ENCODE measurements around the gene KRIT1.
"Not testable (repeated sequence)": the region's sequence is repeated elsewhere in the genome, so short reads cannot be mapped to it uniquely, and the experiment has no call there.

The KRIT1 gene

DNA sequence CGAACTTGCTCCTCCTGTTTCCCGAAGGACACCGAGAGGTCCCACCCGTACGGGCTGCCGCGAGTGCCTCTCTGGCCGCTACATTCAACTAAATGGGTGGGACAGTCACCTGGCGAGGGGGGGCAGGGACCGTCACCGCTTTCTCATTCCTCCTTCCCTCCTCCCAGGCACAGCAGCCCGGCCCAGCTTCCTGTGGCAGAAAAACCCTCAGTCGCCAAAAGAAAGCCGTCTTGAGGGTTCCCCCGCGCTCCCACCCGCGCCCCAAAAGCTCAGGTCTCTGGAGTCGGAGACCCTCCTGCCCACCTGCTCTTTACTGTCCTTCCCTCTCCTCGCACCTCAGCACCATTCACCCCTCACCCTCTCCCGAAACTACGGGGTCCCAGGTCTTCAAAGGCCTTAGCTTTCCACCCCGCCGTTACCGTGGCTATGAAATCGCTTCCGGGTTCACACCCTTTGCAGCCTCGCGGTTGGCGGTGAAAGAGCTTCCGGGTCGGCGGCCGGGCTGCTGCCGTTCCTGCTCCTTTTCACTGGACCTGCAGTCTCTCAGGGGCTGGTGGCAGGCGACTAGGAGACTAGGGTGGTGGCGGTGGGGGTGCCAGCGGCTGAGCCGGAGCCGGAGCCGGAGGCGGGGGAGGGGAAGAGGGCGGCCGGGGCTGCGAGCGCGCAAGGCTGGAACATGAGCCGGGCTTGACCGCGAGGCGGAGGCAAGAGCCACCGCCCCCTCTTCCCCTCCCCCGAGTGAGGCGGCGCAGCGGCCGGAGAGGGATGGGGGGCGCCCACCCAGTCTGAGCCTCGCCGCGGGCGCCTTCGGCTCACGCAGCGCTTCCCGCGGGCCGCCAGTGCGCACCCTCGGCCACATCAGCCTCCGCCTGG is at the start of gene KRIT1, which contains the start of gene ANKIB1:
TSS of gene KRIT1 (minus strand) at position 428 of the 873 bp plus-strand sequence. CDS start 3,779 bp downstream, outside the sequence.
TSS of gene ANKIB1 (plus strand) at position 488 of the 873 bp plus-strand sequence. CDS start 49,005 bp downstream, outside the sequence.
- DNase-seq, result peak; percentile 47

DNA sequence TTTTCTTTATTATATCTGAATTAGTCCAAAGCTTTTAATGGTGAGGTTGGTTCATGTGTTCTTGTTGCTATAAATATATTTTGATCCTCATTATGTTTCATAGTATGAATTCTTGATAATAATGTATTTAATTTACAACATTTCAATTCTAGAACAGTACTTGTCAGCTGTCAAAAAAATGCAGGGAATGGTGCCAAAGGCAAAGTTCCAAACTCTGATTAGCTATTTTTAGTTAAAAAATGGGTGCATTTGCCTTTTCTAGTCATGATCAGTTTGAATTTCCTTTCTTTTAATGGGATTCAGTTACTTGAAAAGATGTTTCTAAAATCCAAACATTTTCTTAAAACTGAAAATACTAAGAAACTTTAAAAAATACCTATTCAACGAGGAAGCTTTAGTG is 49.7 kb upstream of the KRIT1 start:
- DNase-seq, result no peak

DNA sequence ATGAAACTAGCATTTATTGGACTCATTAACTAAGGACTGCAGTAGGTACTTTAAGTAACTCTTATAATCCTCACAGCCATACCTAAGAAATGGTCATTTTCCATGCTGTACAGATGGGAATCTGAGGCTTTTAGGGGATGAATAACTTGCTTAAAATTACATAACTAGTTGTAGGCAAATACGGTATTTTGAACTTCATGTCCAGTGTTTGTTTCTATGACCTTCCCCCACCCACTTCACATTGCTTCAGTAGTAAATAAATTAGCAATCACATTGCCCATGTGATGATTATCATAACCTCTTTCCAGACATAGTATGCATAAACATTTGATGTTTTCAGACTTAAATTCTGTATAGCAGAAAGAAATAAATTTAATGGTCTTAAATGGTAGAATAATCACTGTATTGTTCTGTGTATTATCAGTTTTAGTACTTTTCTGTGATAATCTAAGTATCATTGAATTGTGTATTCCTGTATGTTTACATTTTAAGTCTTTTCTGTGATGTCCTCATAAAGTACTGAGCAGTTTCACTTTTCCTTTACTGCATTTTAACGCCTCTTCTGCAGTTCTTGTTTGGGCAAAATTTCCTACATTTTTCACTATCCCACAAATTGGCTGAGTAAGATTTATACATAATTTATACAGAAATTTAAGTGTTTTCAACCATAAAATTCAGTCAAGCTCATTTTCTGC is 48.3 kb upstream of the KRIT1 start:
- no peak for DNase-seq

DNA sequence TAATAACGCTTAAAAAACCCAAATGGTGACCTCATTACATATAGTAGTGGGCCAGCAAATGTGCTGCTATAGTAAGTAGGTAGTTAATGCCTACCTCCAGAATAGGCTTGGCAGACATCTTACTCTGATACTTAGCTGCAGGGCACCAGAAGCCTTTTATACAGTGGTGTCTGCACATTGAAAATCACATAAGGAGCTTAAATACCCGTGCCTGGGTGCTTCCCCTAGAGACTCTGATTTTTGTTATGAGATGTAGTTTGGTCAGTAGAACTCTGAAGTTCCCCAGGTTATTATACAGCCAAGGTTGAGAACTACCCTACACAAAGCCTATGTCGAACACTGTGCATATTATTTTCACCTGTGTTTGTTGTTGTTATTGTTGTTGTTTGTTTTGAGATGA is 47.3 kb upstream of the KRIT1 start:
- DNase-seq, result no peak

DNA sequence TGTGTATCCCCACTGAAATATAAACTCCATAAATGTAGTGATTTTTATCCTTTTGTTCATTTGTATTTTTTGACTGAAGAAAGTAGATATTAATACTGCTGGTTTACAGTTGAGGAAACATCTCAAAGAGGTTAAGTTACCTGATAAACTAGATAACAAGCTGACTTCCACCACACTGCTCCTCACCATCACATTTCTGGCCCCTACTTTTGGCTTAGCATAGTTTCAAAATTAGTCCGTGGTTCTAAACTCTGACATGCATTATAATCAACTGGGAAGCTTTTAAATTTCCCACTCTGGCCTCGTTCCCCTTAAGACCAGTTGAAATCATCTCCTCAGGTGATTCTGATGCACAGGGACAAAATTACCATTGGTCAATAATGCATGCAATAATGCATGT is 43.6 kb upstream of the KRIT1 start:
- DNase-seq, result no peak

DNA sequence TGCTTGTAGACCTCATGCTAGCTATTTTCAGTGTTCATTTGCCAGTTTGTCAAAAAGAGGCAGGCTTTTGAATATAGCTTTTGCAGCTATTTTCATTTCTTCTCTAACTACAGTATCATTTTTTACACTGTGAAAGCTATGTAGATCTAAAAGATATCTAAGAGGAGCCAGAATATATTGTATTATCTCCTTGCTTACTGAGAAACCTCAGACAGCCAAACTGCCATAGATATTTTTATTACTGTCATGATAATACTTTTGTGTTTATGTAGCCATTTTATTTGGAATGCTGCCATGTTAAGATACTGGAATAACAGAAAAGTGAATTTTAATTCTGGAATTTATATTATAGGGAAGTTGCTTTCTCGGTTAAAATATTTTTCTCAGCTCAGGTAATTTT is 37.2 kb upstream of the KRIT1 start:
- no peak for DNase-seq

DNA sequence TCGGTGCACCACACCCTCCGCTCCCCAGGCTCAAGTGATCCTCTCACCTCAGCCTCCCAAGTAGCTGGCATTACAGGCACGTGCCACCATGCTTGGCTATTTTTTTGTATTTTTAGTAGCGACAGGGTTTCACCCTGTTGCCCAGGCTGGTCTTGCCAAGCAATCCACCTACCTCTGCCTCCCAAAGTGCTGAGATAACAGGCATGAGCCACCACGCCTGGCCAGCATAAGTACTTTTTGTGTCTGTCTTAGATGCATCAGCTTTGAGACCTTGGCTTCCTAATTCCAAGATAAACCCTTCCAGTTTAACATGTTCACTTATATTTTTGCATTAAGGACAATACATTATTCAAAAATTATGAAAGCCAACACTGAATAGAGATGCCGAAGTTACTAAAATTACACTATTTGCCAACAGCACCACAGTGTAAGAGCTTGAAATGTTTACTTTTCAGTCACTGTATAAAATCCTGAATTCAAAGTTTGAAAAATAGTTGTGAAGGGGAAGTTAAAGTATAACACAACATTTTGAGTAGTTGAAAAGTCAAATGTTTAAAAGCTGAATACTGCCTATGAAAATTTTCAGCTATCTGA is 36.6 kb upstream of the KRIT1 start:
- no peak for DNase-seq

DNA sequence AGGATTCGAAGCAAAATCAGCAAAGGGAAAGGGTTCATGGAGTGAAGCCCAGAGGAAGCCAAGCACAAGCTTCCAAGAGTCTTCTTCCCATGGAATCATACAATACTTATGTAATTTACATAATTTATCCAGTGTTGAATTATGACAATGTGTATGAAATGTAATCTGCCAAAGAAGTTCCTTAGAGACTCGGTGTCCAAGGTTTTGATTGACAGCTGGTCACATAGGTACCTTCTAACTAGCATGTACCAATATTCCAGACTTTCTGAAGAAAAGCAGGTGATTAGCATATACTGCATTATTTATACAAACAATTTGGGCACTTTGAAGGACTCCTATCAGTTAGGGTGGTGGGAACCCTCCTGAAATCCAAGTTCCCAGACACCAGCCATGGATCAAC is 35.3 kb upstream of the KRIT1 start:
- no peak for DNase-seq

DNA sequence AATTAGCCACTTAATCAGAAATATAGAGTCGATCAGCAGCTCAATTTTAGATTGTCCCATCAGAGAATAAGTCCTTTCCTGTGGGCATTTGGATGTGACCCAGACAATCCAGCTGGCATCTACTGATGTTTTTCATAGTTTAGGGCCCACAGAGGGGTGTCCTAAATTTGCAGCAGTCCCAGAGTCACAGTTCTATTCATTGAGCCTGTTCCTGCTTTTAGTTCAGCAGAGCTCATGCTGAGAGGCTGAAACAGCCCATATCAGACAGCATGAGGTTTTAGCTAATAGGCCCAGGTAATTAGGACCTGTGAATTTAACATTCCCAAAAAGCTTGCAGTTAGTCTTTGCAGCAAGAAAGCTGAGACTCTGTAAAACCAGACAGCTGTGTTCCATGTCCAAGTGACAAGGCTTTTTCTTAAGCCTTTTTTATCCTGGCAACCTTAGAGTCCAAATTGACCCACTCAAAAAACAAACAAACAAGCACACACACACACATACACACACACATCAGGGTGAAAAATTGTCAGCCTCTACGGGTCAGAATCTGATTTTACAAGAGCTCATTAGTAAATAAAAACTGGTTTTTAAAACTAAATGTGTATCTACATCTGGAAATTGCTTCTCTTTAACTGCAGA is 33.8 kb upstream of the KRIT1 start:
- no peak for DNase-seq

DNA sequence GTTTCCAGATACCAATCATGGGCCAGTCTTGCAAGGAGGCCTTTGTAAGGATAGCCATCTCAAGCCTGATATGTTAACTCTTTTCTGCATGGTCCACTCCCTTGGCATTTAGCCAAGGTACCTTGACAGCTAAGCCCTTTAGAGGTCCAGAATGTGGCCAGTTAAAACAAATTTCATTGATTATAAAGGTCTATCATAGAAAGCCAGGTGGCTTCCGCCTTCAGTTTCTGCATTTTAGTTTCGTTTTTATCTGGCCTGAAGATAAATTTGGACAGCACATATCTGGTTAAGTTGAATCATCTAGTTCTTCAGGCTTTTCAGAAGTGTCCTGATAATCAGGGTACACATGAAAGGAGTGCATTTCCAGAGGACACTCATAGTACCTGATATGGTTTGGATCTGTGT is 30.7 kb upstream of the KRIT1 start:
- DNase-seq, result no peak

DNA sequence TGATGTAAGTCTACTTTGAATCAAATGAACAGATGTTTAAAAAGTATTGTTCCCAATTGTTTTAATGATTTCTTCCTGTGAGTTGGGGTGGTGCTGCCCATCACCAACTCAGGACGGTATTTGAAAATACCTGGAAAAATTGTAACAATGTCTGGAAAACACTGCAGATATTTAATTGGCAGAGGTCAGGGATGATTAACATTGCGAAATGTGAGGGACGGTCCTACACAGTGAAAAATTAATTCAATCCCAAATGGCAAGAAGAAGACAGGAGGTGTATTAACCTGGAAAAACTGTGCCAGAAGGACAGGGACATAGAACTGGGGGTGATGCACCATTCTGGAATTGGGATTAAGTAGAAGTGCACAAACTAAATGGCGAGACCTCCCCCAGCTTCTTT is 29.6 kb upstream of the KRIT1 start:
- DNase-seq, result no peak

DNA sequence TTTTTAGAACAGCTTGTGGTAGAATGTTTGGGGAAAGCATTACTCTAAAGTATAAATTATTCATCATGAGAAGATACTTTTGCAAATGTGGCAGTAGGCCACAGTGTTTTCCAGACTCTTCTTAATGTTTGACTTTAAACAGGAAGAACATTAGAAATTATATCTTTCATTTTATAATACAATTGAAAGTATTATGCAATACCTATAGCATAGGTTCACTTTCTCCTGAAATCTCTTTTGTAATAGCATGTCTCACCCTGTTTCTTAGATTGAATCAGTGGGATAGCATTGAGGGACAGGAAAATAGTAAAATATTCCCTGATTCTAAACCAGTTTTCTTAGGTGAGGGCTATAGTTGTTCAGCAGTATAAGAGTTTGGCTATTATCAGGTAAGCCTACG is 23.2 kb upstream of the KRIT1 start:
- DNase-seq, result no peak

DNA sequence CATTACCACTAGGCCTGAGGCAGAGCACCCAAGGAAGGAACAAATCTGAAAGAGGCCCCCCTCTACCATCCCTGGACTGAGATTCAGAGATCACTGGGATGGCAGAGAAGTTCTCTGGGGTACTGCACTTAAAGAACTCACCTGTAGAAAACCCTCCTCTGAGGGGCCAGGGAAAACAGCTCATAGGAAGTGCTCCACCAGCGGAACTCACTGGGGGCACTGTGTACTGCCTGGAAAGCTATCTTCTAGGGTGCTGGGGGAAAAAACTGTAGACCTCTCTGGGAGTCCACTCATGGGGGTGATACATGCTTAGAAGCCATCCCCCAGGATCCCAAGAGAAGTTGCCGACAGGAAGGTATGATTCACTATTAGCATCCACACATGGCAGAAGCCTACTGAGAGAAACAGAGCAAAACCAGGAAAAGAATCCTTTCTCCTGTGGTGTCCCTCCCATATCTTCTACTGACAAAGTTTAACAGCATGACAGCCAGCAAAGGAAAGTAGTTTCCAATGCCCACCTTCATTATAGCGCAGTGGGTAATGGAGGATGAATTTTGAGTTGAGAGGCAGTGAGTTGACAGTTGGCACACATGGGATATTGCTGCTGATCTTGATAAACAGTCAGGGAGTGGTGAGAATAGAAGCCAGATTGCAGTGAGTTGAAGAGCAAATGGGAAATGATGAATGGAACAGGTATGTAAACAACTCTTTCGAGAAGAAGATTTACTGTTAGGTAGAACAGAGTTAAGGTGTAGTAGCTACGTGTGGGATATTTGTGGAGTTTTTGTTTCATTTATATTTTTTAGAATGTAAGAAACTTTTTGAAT is 20.9 kb upstream of the KRIT1 start:
- no peak for DNase-seq

DNA sequence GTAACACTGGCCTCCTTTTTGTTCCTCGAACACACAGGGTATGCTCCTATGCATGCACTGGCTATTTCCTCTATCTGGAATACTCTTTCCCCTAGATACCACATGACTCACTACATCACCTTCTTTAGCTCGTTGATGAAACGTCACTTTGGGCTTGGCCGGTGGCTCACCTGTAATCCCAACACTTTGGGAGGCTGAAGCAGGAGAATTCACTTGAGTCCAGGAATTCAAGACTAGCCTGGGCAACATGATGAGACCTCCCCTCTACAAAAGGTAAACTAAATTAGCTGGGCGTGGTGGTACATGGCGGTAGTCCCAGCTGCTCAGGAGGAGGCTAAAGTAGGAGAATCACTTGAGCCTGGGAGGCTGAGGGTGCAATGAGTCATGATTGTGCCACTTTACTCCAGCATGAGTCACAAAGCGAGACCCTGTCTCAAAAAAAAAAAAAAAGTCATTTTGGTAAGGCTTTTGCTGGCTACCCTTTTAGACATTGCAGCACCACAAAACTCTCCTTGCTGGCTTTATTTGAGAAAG is 14.6 kb upstream of the KRIT1 start:
- no peak for DNase-seq

DNA sequence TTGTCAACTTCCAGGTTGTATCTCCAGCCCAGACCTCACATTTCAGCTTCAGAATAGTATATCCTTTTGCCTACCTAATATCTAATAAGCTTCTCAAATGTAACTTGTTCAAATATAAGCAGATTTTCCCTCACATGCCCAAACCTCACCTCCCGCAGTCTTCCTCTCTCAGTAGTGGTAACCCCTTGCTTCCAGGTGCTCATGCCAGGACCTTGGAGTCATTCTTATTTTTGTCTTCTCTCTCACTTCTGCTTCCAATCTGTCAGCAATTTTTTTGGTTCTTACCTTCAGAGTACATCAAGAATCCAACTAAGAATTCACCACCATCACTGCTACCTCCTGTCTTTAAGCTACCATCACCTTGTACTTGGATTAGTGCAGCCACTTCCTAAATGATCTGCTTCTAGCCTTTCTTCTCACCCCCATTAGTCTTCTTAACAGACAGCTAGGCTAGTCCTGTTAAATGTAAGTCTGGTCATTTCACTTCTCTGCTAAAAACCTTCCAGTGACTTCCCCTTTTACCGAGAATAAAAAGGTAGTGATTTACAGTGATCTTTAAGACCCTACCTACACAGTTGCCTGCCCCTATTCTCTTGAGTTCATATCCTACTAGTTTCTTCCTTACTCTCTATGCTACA is 14.0 kb upstream of the KRIT1 start:
- no peak for DNase-seq

DNA sequence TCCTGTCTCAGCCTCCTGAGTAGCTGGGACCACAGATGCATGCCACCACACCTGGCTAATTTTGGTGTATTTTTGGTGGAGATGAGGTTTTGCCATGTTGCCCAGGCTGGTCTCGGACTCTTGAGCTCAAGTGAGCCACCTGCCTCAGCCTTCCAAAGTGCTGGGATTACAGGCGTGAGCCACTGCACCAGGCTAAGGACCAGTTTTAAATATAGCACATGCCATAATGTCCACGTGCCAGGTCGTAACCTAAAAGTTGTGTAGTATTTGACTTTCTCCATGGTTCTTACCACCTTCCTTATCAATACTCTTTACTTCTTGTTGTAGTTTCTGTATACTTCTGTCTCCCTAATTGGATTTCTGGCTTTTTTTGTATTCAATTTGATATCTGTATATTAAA is 13.3 kb upstream of the KRIT1 start:
- DNase-seq, result no peak

DNA sequence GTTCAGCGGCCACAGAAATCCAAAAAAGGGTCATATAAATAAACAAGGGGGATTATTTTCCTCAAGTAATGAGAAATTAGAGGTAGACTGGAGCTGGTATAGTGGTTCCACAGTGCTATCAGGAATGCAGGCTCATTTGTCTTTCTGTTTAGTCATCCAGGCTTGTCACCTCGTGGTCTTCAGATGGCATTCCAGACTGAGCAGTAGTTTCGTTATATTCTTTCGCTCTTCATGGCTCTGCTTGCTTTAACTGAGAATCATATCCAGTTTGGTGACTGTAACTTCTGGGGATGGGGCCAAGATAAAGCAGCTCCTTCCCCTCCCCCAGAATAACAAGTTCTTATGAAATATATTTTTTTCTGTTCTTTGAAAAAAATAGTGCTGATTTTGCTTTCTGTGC is 9.6 kb upstream of the KRIT1 start:
- no peak for DNase-seq

DNA sequence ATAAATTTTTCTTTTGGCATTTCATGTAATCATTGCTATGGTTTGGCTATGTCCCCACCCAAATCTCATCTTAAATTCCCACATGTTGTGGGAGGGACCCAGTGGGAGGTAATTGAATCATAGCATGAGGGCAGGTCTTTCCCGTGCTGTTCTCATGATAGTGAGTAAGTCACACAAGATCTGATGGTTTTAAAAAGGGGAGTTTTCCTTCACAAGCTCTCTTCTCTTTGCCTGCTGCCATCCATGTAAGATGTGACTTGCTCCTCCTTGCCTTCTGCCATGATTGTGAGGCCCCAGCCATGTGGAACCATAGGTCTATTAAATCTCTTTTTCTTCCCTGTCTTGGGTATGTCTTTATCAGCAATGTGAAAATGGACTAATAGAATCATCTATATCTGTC is 9.1 kb upstream of the KRIT1 start:
- DNase-seq, result not testable (repeated sequence)

DNA sequence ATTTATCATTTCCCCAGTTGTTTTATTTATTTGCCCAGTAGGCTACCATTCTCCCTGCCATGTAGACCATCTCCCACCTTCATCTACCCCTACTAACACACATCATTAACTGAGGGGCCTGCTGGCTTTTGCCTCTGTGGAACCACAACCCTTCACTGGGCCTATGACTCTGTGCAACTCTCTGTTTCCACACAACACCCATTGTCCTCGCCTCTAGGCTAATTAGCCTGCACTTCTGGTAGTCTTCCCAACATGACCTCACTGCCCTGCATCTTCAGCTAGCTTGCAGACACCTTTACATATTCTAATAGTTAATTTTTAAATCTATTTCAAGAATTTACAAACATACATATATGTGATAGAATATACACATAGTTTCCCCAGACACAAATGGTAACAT is 7.5 kb upstream of the KRIT1 start:
- no peak for DNase-seq

DNA sequence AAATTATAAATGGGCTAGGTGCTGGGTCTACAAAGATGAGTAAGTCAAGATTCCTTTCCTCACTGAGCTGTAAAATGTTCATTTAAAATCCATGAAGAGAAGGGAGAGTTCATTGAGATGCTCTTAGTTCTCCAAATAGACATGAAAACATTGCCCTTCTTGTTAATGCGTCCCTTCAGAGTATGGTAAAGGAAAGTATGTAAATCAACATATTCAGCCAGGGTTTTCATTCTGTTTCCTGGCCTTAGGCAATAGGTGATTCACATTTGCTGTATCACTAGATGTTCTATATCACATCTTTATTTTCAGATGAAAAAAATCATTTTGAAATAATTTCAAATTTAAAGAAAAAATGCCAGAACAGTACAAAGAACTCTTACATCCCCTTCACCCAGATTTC is 5.5 kb upstream of the KRIT1 start:
- DNase-seq, result no peak

DNA sequence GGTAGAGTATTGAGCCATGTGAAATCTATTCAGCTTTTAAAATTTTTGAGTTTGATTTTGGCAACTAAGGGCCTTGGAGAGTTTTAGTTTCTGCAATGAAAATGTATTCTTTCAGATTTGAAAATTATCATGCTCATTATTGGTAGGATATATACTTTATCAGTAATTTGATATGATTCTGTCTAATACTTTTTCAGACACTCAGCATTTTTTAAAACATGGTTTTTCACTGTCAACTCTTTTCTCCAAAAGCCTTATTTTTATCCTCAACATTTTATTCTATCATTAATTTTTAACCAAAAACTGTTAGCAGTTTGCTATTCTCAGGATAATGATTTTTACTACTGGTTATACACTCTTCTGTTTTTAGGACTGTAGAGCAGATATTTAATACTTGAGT is 4.9 kb upstream of the KRIT1 start:
- no peak for DNase-seq
